Esophagus muscularis mucosa (tissue), 4 donors: ENCODE results near the gene PPID. TPM values are rescaled to one million over a fixed set of nuclear protein-coding genes. Genes with fewer than 3 reads are reported as not detected.

Source experiments
- DNase-seq: peaks from one replicate; pipeline ENCODE4 v3.0.0-alpha.2; 2017; ENCODE audit errors: extremely low spot score
- H3K27ac ChIP-seq, 4 donors: fragments of 200-600 bp; sonication (generic); replicated peaks in 1 of 4; 1 replicate in 3 of 4; 2 replicates in 1 of 4; pipeline ENCODE4 v1.5.1; 2016 to 2019; ENCODE audit warnings: mild to moderate bottlenecking in 1 of 4
- H3K27me3 ChIP-seq, 4 donors: fragments of 200-600 bp; sonication (generic); one replicate each; pipeline versions ENCODE4 v1.5.1 to v1.6.0; 2016 to 2019
- H3K36me3 ChIP-seq, 4 donors: fragments of 200-600 bp; sonication (generic); one replicate each; pipeline ENCODE4 v1.5.1; 2016 to 2019
- H3K4me1 ChIP-seq, 4 donors: fragments of 200-600 bp; sonication (generic); one replicate each; pipeline ENCODE4 v1.5.1; 2016 to 2019
- H3K4me3 ChIP-seq, 4 donors: fragments of 200-600 bp; sonication (generic); 1 replicate in 2 of 4; 2 replicates in 2 of 4; pipeline ENCODE4 v1.5.1; 2016 to 2019; ENCODE audit warnings: mild to moderate bottlenecking in 4 of 4, moderate library complexity in 1 of 4
- H3K9me3 ChIP-seq, 4 donors: fragments of 200-600 bp; sonication (generic); 1 replicate in 3 of 4; 2 replicates in 1 of 4; pipeline ENCODE4 v1.5.1; 2016 to 2019
- EP300 ChIP-seq: sonication (generic); formaldehyde crosslinking; IDR thresholded peaks from one replicate; pipeline ENCODE4 v1.6.1; 2017; ENCODE audit warnings: antibody characterized with exemption
- POLR2A ChIP-seq: fragments of 450-650 bp; IDR thresholded peaks from one replicate; pipeline ENCODE4 v1.6.1; 2017; ENCODE audit warnings: antibody characterized with exemption, moderate library complexity, mild to moderate bottlenecking, low read depth
- POLR2AphosphoS5 ChIP-seq, 2 donors: sonication (generic); formaldehyde crosslinking; IDR thresholded peaks; one replicate each; pipeline ENCODE4 v1.6.1; 2017; ENCODE audit warnings: antibody characterized with exemption in 2 of 2
- WGBS: methylation state at CpG from one replicate; pipeline ENCODE4 v1.1.5; 2018; 5-methylcytosine and 5-hydroxymethylcytosine counted together
- intact Hi-C: fragments of 100-400 bp; cut with DNase I; formaldehyde crosslinking; loops from one replicate; pipeline ENCODE4 v1.15.1; 2023
- total RNA-seq, 4 donors: library from RNA; depleted of rRNA; stranded (reverse); fragments of >200 nt; gene quantifications; one replicate each; pipeline versions ENCODE4 v1.1.0 to v1.2.1, GENCODE V29; 2016
- TF ChIP-seq, protein P1 (sequence below), 3 experiments: fragments of 200-600 bp in 2 of 3; fragments of 450-650 bp in 1 of 3; sonication (generic) in 2 of 3; IDR thresholded peaks; one replicate each; pipeline ENCODE4 v1.5.1; 2017 to 2019; ENCODE audit warnings: antibody characterized with exemption in 3 of 3, mild to moderate bottlenecking in 2 of 3, moderate library complexity in 1 of 3

The PPID gene
- total RNA-seq, 4 donors from 2014 or later = 17.1 to 29.0 (median 25.8) TPM

DNA sequence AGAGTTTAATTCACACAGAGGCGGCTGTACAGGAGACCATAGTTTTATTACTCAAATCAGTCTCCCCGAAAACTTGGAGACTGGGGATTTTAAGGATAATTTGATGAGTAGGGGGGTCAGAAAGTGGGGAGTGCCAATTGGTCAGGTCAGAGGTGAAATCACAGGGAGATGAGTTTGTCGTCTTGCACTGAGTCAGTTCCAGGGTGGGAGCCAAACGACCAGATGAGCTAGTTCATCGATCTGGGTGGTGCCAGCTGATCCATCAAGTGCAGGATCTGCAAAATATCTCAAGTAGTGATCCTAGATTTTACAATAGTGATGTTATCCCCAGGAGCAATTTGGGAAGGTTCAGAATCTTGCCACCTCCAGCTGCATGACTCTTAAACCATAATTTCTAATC is 47.1 kb downstream of the PPID start:
- Histone ChIP-seq H3K36me3 (peaks cover 0 to 4% (median 0%) of the 10 kb centered on the region in 4 donors), H3K9me3 (no peaks in the 10 kb centered on the region), H3K27ac (no peak overlapping the region), H3K27me3 (no peaks in the 10 kb centered on the region), H3K4me3 (no peak overlapping the region), H3K4me1 (peaks cover 6 to 22% (median 19%) of the 10 kb centered on the region in 4 donors)
- intact Hi-C loops = no loop called here
- 77% methylated on average over 5 of the region's 5 CpGs for WGBS
- no peak for DNase-seq
- TF ChIP-seq, protein P1, sequence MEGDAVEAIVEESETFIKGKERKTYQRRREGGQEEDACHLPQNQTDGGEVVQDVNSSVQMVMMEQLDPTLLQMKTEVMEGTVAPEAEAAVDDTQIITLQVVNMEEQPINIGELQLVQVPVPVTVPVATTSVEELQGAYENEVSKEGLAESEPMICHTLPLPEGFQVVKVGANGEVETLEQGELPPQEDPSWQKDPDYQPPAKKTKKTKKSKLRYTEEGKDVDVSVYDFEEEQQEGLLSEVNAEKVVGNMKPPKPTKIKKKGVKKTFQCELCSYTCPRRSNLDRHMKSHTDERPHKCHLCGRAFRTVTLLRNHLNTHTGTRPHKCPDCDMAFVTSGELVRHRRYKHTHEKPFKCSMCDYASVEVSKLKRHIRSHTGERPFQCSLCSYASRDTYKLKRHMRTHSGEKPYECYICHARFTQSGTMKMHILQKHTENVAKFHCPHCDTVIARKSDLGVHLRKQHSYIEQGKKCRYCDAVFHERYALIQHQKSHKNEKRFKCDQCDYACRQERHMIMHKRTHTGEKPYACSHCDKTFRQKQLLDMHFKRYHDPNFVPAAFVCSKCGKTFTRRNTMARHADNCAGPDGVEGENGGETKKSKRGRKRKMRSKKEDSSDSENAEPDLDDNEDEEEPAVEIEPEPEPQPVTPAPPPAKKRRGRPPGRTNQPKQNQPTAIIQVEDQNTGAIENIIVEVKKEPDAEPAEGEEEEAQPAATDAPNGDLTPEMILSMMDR (IDR thresholded peaks at IDR 0.05) = no peak
- TF ChIP-seq POLR2AphosphoS5 (IDR thresholded peaks at IDR 0.05) = no peak
- TF ChIP-seq POLR2A = no peak
- TF ChIP-seq EP300 = no peak

DNA sequence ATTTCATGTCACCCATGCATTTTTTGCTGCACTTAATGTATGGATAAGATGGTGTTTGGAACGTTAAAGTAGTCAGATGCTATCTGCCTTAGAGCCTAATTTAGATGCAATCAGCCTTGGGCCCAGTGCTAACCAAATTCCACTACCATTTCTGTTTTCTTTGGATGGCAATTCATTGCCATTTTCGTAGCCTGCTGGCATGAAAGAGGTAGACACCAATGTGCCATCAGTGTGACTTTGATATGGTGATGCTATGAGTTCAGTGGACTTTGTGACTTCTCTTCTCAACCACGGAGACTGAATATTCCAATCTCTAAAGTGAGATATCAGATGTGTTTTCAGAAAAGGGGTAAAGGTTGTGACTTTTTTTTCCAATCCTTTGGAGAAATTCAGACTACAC is 49.6 kb downstream of the PPID start:
- no peak for DNase-seq
- Histone ChIP-seq H3K27me3 (no peaks in the 10 kb centered on the region), H3K4me1 (peaks cover 13 to 33% (median 30%) of the 10 kb centered on the region in 4 donors), H3K4me3 (no peak overlapping the region), H3K36me3 (no peaks in the 10 kb centered on the region), H3K9me3 (no peaks in the 10 kb centered on the region), H3K27ac (no peak overlapping the region)
- WGBS = 89% methylated on average over 3 of the region's 3 CpGs
- TF ChIP-seq EP300 (no peak), POLR2AphosphoS5 (IDR thresholded peaks at IDR 0.05) (no peak), POLR2A (no peak)
- TF ChIP-seq, protein P1 (IDR thresholded peaks at IDR 0.05) = no peak
- intact Hi-C loops = loop anchor here (5.0 kb wide), 1 partner anchor 94 kb away; the partner anchor contains the start of gene FNIP2

DNA sequence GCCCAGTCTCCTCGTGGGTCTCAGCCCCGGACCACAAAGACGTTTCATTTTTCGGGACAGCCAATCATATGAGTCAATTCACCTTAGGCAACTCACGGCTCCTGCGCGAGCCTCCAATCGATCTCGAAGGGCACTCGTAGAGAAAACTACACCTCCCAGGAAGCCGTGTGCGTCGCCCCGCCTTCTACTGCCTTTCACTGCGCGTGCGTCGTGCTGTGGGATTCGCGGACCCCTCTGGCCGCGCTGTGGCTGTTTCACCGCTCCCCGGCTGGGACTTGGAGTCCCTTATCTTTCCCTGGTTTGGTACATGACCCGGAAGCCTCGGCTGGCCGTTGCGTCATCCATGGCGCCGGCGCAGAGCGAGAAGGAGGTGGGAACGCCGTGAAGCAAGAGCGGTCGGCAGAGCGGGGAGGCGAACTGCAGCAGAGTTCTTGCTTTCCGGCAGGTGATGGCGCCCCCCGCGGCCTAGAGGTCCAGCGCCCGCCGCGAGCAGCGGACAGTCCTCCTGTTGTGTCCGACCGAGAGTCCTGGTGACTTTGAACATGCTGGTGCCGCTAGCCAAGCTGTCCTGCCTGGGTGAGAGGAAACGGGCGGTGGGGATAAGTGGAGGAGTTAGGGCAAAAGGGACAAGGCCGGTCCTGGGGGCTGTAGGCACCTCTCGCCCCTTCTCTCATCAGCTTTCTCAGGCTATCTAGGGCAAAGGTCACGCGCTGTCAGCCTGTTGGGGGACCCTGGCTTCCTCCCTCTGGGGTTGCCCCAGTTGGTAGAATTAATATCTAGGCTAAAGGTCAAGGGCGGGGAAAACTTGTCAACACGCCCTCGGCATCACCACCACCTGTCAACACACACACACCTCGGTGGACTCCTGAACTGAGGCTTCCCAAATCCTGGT is 51.0 kb downstream of the PPID start, which contains the start of gene ETFDH:
ETFDH (plus strand) TSS at position 382 of the 892 bp plus-strand sequence; CDS start at position 543, 161 bp downstream.
- TF ChIP-seq POLR2A = peak; percentile 33
- peak; percentile 96 to 99 for TF ChIP-seq POLR2AphosphoS5 (IDR thresholded peaks at IDR 0.05)
- TF ChIP-seq EP300 = peak; percentile 24
- TF ChIP-seq, protein P1 (IDR thresholded peaks at IDR 0.05) = peak; percentile 58 to 65 (median 63)
- Histone ChIP-seq H3K4me3 (peak within 1 kb of the TSS; percentile 79 to 88 (median 80)), H3K27ac (peak within 1 kb of the TSS; percentile 93 to 97 (median 95)), H3K4me1 (peaks cover 11 to 33% (median 30%) of the 10 kb centered on the region in 4 donors), H3K9me3 (no peaks in the 10 kb centered on the region), H3K36me3 (no peaks in the 10 kb centered on the region), H3K27me3 (no peaks in the 10 kb centered on the region)
- intact Hi-C loops = loop anchor here (5.0 kb wide), 1 partner anchor 95 kb away; the partner anchor contains the start of gene FNIP2
- peak; percentile 100 for DNase-seq
- 1% methylated on average over 14 of the region's 60 CpGs for WGBS

DNA sequence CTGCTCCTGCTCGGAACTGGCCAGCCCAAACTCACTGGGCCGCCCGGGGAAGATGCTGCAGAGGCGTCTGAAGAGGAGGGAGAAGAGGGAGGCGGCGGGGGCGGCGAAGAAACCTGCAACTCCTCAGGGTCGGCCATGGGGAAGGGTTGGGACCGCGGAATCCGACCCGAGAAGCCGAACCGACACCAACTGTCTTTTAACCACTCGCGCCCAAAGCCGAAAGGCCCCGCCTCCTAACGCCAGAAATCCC is 51.6 kb downstream of the PPID start, which contains the start of gene C4orf46:
C4orf46 (minus strand) TSS at position 223 of the 250 bp plus-strand sequence; CDS start at position 137, 86 bp downstream.
- DNase-seq = peak; percentile 92
- Histone ChIP-seq H3K27me3 (no peaks in the 10 kb centered on the region), H3K9me3 (no peaks in the 10 kb centered on the region), H3K4me1 (peaks cover 11 to 33% (median 30%) of the 10 kb centered on the region in 4 donors), H3K4me3 (peak within 1 kb of the TSS; percentile 79 to 88 (median 80)), H3K36me3 (no peaks in the 10 kb centered on the region), H3K27ac (peak within 1 kb of the TSS; percentile 93 to 97 (median 95))
- TF ChIP-seq POLR2A = no peak
- TF ChIP-seq POLR2AphosphoS5 (IDR thresholded peaks at IDR 0.05) = no peak
- TF ChIP-seq, protein P1 (IDR thresholded peaks at IDR 0.05) = no peak
- no peak for TF ChIP-seq EP300
- 2% methylated on average over 13 of the region's 20 CpGs for WGBS
- intact Hi-C loops = loop anchor here (5.0 kb wide), 1 partner anchor 96 kb away; the partner anchor contains the start of gene FNIP2
